Gastrocnemius medialis (tissue), 4 donors: Measurements from ENCODE around the gene UCK2. TPM values are rescaled to one million over a fixed set of nuclear protein-coding genes. Genes with fewer than 3 reads are reported as not detected.
A peak's percentile ranks its signal among the peaks of the same experiment; 100 is the strongest.

Experiments
- ATAC-seq, 2 donors: fragments of 150-250 bp; one replicate each; pipeline ENCODE4 v1.9.1; 2016
- DNase-seq, 2 donors: peaks; one replicate each; pipeline ENCODE4 v3.0.0-alpha.2; 2019
- H3K27ac ChIP-seq, 4 donors: fragments of 200-600 bp; sonication (generic); 1 replicate in 1 of 4; 2 replicates in 3 of 4; pipeline ENCODE4 v1.5.1; 2016 to 2018; ENCODE audit warnings: mild to moderate bottlenecking in 2 of 4, moderate library complexity in 1 of 4
- H3K27me3 ChIP-seq, 3 donors: fragments of 200-600 bp; sonication (generic) in 2 of 3; 1 replicate in 1 of 3; 2 replicates in 2 of 3; pipeline versions ENCODE4 v1.5.1 to v1.6.0; 2016 to 2019; ENCODE audit warnings: mild to moderate bottlenecking in 1 of 3, moderate library complexity in 1 of 3
- H3K36me3 ChIP-seq, 2 donors: fragments of 200-600 bp; sonication (generic) in 1 of 2; one replicate each; pipeline ENCODE4 v1.5.1; 2017 to 2018
- H3K4me1 ChIP-seq, 2 donors: fragments of 200-600 bp; sonication (generic) in 1 of 2; one replicate each; pipeline ENCODE4 v1.5.1; 2016 to 2017; ENCODE audit warnings: mild to moderate bottlenecking in 2 of 2
- H3K4me3 ChIP-seq, 4 donors: fragments of 200-600 bp; sonication (generic) in 3 of 4; 1 replicate in 1 of 4; 2 replicates in 3 of 4; pipeline ENCODE4 v1.5.1; 2016 to 2019; ENCODE audit warnings: mild to moderate bottlenecking in 2 of 4
- H3K9me3 ChIP-seq, 3 donors: fragments of 200-600 bp; sonication (generic) in 2 of 3; 1 replicate in 1 of 3; 2 replicates in 2 of 3; pipeline ENCODE4 v1.5.1; 2016 to 2019
- CTCF ChIP-seq, 5 experiments: fragments of 450-650 bp in 3 of 5; fragments of 200-600 bp in 2 of 5; sonication (generic) in 2 of 5; IDR thresholded peaks in 4 of 5; conservative IDR thresholded peaks in 1 of 5; 1 replicate in 4 of 5; 2 replicates in 1 of 5; pipeline ENCODE4 v1.5.1; 2016 to 2019; ENCODE audit warnings: antibody characterized with exemption in 5 of 5, mild to moderate bottlenecking in 3 of 5, moderate library complexity in 3 of 5
- POLR2A ChIP-seq, 2 donors: fragments of 450-650 bp; IDR thresholded peaks; one replicate each; pipeline ENCODE4 v1.6.1; 2017; ENCODE audit warnings: antibody characterized with exemption in 2 of 2, mild to moderate bottlenecking in 2 of 2, moderate library complexity in 2 of 2
- in situ Hi-C, 4 donors: fragments of 200-750 bp; cut with MboI; loops; one replicate each; pipeline versions ENCODE4 v1.15.0 to v1.8.0; 2017; ENCODE audit warnings: low sequenced_read_pairs in 4 of 4
- intact Hi-C: fragments of 100-400 bp; cut with DNase I; formaldehyde crosslinking; loops from one replicate; pipeline ENCODE4 v1.15.1; 2023; ENCODE audit warnings: low total_unique reads
- total RNA-seq, 4 donors: library from RNA; depleted of rRNA; stranded (reverse); fragments of >200 nt; gene quantifications; one replicate each; pipeline versions ENCODE4 v1.1.0 to v1.2.3, GENCODE V29; 2016

UCK2 gene
- total RNA-seq, 4 donors from 2014 or later: 14.0 to 32.7 (median 24.1) TPM

- Histone ChIP-seq H3K4me1 (peaks cover 0 to 15% of the 10 kb centered on the region in 2 donors), H3K27ac (no peak overlapping the region), H3K36me3 (no peaks in the 10 kb centered on the region), H3K9me3 (no peaks in the 10 kb centered on the region), H3K4me3 (no peak overlapping the region), H3K27me3 (no peaks in the 10 kb centered on the region)
- peak; percentile 87 to 92 for ATAC-seq
- TF ChIP-seq POLR2A (IDR thresholded peaks at IDR 0.05): no peak
- peak; percentile 82 to 92 (median 89) for TF ChIP-seq CTCF (IDR thresholded peaks at IDR 0.05 in 4 of 5, conservative IDR thresholded peaks at IDR 0.05 in 1 of 5)
- DNase-seq: peak; percentile 31 to 57
- in situ Hi-C loops: loop anchor here (5.0 to 25.0 kb wide), 7 partner anchors 89 to 529 kb away; partner anchors contain the start of genes TMCO1 (in 2 of the 4) and UCK2 (in 1 of the 4)
- intact Hi-C loops: loop anchor here (1.0 to 5.0 kb wide), 4 partner anchors 145 to 313 kb away; partner anchors contain the start of genes ALDH9A1 and TMCO1
These were observed 86.9 kb downstream of the UCK2 start for GRCh38 chr1:165914136-165914798.

DNA sequence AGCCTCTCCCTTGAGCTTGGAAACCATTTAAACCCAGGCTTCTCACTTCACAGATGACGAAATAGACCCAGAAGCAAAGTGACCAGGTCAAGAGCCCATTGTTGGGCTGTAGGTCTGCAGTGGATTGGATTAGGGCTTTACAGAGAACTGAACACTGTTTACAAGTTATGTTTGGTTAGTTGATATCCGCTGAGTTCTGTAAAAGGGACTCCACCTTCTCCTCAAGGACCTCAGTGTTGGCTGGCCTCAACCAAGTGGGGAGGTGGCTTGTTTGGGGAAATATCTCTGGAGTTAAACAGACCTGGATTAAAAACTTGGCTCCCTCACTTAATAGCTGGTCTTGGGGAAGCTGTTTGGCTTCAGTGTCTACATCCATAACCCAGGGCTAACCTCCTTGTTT lies 88.1 kb downstream of the UCK2 start:
- DNase-seq (no peak), ATAC-seq (no peak)
- TF ChIP-seq CTCF (IDR thresholded peaks at IDR 0.05 in 4 of 5, conservative IDR thresholded peaks at IDR 0.05 in 1 of 5): no peak
- no peak for TF ChIP-seq POLR2A (IDR thresholded peaks at IDR 0.05)
- Histone ChIP-seq H3K4me3 (no peak overlapping the region), H3K27me3 (no peaks in the 10 kb centered on the region), H3K4me1 (peaks cover 0 to 14% of the 10 kb centered on the region in 2 donors), H3K36me3 (no peaks in the 10 kb centered on the region), H3K27ac (no peak overlapping the region), H3K9me3 (no peaks in the 10 kb centered on the region)
- intact Hi-C loops: loop anchor here (2.0 to 5.0 kb wide), 2 partner anchors 147 to 518 kb away; partner anchors contain the start of gene TMCO1
- in situ Hi-C loops: loop anchor here (5.0 to 25.0 kb wide), 6 partner anchors 91 to 531 kb away; partner anchors contain the start of genes TMCO1 (in 2 of the 4) and UCK2 (in 1 of the 4)

DNA sequence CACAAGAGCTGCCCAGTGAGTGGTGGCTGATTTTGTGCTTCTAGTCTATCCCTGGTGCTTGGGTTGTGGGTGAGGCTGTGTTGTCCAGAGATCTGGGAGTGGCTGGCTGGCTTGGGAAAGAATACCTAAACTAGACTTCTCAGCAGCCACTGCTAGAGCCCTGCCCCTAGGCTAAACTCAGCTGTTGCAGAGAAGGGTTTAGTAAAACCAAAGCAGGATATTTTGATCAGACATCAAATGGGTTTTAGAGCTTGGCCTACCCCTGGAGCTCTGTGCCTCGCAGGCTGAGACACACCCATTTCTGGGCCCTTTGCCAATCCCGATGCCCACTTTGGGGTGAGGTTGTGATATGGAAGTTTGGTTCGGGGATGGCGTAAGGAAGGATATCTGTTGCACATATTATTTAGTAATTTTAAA lies 88.5 kb downstream of the UCK2 start:
- no peak for DNase-seq
- Histone ChIP-seq H3K4me3 (no peak overlapping the region), H3K27me3 (no peaks in the 10 kb centered on the region), H3K36me3 (no peaks in the 10 kb centered on the region), H3K9me3 (no peaks in the 10 kb centered on the region), H3K27ac (no peak overlapping the region), H3K4me1 (peaks cover 0 to 9% of the 10 kb centered on the region in 2 donors)
- no peak for ATAC-seq
- intact Hi-C loops: loop anchor here (2.0 to 5.0 kb wide), 2 partner anchors 147 to 519 kb away; partner anchors contain the start of gene TMCO1
- TF ChIP-seq CTCF (IDR thresholded peaks at IDR 0.05 in 4 of 5, conservative IDR thresholded peaks at IDR 0.05 in 1 of 5) (no peak), POLR2A (IDR thresholded peaks at IDR 0.05) (no peak)
- in situ Hi-C loops: loop anchor here (5.0 to 25.0 kb wide), 6 partner anchors 91 to 531 kb away; partner anchors contain the start of genes TMCO1 (in 2 of the 4) and UCK2 (in 1 of the 4)

GRCh38 chr1:165917166-165917565 lies 89.8 kb downstream of the UCK2 start:
- DNase-seq (no peak), ATAC-seq (no peak)
- no peak overlapping the region for H3K4me3 ChIP-seq
- TF ChIP-seq CTCF (IDR thresholded peaks at IDR 0.05 in 4 of 5, conservative IDR thresholded peaks at IDR 0.05 in 1 of 5): no peak
- TF ChIP-seq POLR2A (IDR thresholded peaks at IDR 0.05): no peak
- peaks cover 0 to 5% of the 10 kb centered on the region in 2 donors for H3K4me1 ChIP-seq
- H3K36me3 ChIP-seq: no peaks in the 10 kb centered on the region
- H3K9me3 ChIP-seq: no peaks in the 10 kb centered on the region
- in situ Hi-C loops: loop anchor here (5.0 to 25.0 kb wide), 6 partner anchors 92 to 532 kb away; partner anchors contain the start of genes TMCO1 (in 2 of the 4) and UCK2 (in 1 of the 4)
- intact Hi-C loops: loop anchor here (5.0 kb wide), 1 partner anchor 520 kb away; no protein-coding TSS in a partner anchor
- H3K27ac ChIP-seq: no peak overlapping the region
- no peaks in the 10 kb centered on the region for H3K27me3 ChIP-seq
